ENCODE measurements around the gene TIMM8B.

Gene TIMM8B

GRCh38 chr11:112115386-112115785 is 28.8 kb upstream of the TIMM8B start:
- no peaks in the 10 kb centered on the region for H3K4me1 ChIP-seq (ENCODE audit: insufficient read depth, low read length, poor library complexity, severe bottlenecking)
- H3K4me3 ChIP-seq (ENCODE audit: low read length, poor library complexity, severe bottlenecking), result no peak overlapping the region
- H3K9ac ChIP-seq (ENCODE audit: low read depth, low read length, poor library complexity, severe bottlenecking), result no peak overlapping the region
- H3F3A ChIP-seq (ENCODE audit: low read depth), result no peaks in the 10 kb centered on the region
- no peaks in the 10 kb centered on the region for H3K27me3 ChIP-seq (ENCODE audit: insufficient read depth, low read length, poor library complexity, severe bottlenecking)
- no peaks in the 10 kb centered on the region for H3K9me2 ChIP-seq (replicated peaks; ENCODE audit: low read depth, low read length)
- TF ChIP-seq, protein P1, sequence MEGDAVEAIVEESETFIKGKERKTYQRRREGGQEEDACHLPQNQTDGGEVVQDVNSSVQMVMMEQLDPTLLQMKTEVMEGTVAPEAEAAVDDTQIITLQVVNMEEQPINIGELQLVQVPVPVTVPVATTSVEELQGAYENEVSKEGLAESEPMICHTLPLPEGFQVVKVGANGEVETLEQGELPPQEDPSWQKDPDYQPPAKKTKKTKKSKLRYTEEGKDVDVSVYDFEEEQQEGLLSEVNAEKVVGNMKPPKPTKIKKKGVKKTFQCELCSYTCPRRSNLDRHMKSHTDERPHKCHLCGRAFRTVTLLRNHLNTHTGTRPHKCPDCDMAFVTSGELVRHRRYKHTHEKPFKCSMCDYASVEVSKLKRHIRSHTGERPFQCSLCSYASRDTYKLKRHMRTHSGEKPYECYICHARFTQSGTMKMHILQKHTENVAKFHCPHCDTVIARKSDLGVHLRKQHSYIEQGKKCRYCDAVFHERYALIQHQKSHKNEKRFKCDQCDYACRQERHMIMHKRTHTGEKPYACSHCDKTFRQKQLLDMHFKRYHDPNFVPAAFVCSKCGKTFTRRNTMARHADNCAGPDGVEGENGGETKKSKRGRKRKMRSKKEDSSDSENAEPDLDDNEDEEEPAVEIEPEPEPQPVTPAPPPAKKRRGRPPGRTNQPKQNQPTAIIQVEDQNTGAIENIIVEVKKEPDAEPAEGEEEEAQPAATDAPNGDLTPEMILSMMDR (conservative IDR thresholded peaks at IDR 0.05; ENCODE audit: low read length), result no peak
- no peak for TF ChIP-seq EZH2phosphoT487 (IDR thresholded peaks at IDR 0.05; ENCODE audit: borderline replicate concordance)
- H3K4me2 ChIP-seq (ENCODE audit: low read depth, low read length, poor library complexity, severe bottlenecking), result no peak overlapping the region
- no peaks in the 10 kb centered on the region for H3K9me3 ChIP-seq (ENCODE audit: insufficient read depth, low read depth, low read length)
- H3K79me2 ChIP-seq (ENCODE audit: insufficient read depth, low read length), result no peaks in the 10 kb centered on the region
- H2AFZ ChIP-seq (ENCODE audit: low read length), result no peak overlapping the region
- no peaks in the 10 kb centered on the region for H4K20me1 ChIP-seq (ENCODE audit: insufficient read depth, low read length, poor library complexity, severe bottlenecking)
- no peaks in the 10 kb centered on the region for H3K36me3 ChIP-seq (ENCODE audit: insufficient read depth, low read length)

DNA sequence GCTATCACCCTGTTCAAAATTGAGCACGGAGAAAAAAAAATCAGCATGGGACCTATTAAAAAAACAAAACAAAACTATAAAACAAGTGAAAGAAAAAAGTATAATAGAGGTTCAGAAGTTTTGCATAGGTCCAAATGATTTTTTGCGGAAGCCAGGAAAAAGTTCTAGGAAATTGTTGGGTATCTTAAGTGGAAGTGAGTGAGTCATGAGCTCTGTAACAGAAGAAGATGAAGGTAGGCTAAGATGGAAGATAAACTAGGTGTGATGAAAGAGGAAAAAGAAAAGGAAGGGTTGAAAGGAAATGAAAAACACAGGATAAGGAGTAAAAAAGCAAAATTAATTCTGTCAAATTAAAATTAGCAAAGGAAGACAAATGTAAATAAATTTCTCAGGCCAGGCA is 27.9 kb upstream of the TIMM8B start:
- Histone ChIP-seq H3K4me3 (ENCODE audit: low read length, poor library complexity, severe bottlenecking) (no peak overlapping the region), H3K79me2 (ENCODE audit: insufficient read depth, low read length) (no peaks in the 10 kb centered on the region), H3K9me3 (ENCODE audit: insufficient read depth, low read depth, low read length) (no peaks in the 10 kb centered on the region), H3K9me2 (replicated peaks; ENCODE audit: low read depth, low read length) (no peaks in the 10 kb centered on the region), H3K9ac (ENCODE audit: low read depth, low read length, poor library complexity, severe bottlenecking) (no peak overlapping the region), H2AFZ (ENCODE audit: low read length) (no peak overlapping the region), H3K4me2 (ENCODE audit: low read depth, low read length, poor library complexity, severe bottlenecking) (no peak overlapping the region), H3K36me3 (ENCODE audit: insufficient read depth, low read length) (no peaks in the 10 kb centered on the region), H3F3A (ENCODE audit: low read depth) (no peaks in the 10 kb centered on the region), H3K4me1 (ENCODE audit: insufficient read depth, low read length, poor library complexity, severe bottlenecking) (no peaks in the 10 kb centered on the region), H4K20me1 (ENCODE audit: insufficient read depth, low read length, poor library complexity, severe bottlenecking) (no peaks in the 10 kb centered on the region), H3K27me3 (ENCODE audit: insufficient read depth, low read length, poor library complexity, severe bottlenecking) (no peaks in the 10 kb centered on the region)
- no peak for TF ChIP-seq EZH2phosphoT487 (IDR thresholded peaks at IDR 0.05; ENCODE audit: borderline replicate concordance)
- TF ChIP-seq, protein P1 (conservative IDR thresholded peaks at IDR 0.05; ENCODE audit: low read length), result no peak

GRCh38 chr11:112113539-112114457 is 27.2 kb upstream of the TIMM8B start:
- H3K36me3 ChIP-seq (ENCODE audit: insufficient read depth, low read length), result no peaks in the 10 kb centered on the region
- H3K9me3 ChIP-seq (ENCODE audit: insufficient read depth, low read depth, low read length), result no peaks in the 10 kb centered on the region
- no peak overlapping the region for H3K9ac ChIP-seq (ENCODE audit: low read depth, low read length, poor library complexity, severe bottlenecking)
- no peaks in the 10 kb centered on the region for H3F3A ChIP-seq (ENCODE audit: low read depth)
- H3K4me3 ChIP-seq (ENCODE audit: low read length, poor library complexity, severe bottlenecking), result no peak overlapping the region
- H3K27me3 ChIP-seq (ENCODE audit: insufficient read depth, low read length, poor library complexity, severe bottlenecking), result no peaks in the 10 kb centered on the region
- TF ChIP-seq EZH2phosphoT487 (IDR thresholded peaks at IDR 0.05; ENCODE audit: borderline replicate concordance), result no peak
- TF ChIP-seq, protein P1 (conservative IDR thresholded peaks at IDR 0.05; ENCODE audit: low read length), result peak; percentile 63
- no peaks in the 10 kb centered on the region for H4K20me1 ChIP-seq (ENCODE audit: insufficient read depth, low read length, poor library complexity, severe bottlenecking)
- no peaks in the 10 kb centered on the region for H3K9me2 ChIP-seq (replicated peaks; ENCODE audit: low read depth, low read length)
- H3K79me2 ChIP-seq (ENCODE audit: insufficient read depth, low read length), result no peaks in the 10 kb centered on the region
- no peak overlapping the region for H2AFZ ChIP-seq (ENCODE audit: low read length)
- H3K4me1 ChIP-seq (ENCODE audit: insufficient read depth, low read length, poor library complexity, severe bottlenecking), result no peaks in the 10 kb centered on the region
- H3K4me2 ChIP-seq (ENCODE audit: low read depth, low read length, poor library complexity, severe bottlenecking), result no peak overlapping the region

Data from Loucy (cell line).